IMR-90 (cell line): ENCODE measurements around the gene DCTN1. TPM values are rescaled to one million over a fixed set of nuclear protein-coding genes. Genes with fewer than 3 reads are reported as not detected.

Source experiments
- ATAC-seq: fragments of 200-7000 bp; cut with Tn5 transposase; 2 replicates; pipeline ENCODE4 v1.9.1; 2020; ENCODE audit warnings: low read depth, mild to moderate bottlenecking, moderate library complexity
- Bru-seq: library from RNA; stranded (reverse); fragments of 400-500 nt; gene quantifications from one replicate; lab custom pipeline; 2021; lab: Mats Ljungman, UMichigan
- BruChase-seq, 2 experiments: library from RNA; stranded (reverse); fragments of 400-500 nt; gene quantifications; one replicate each; lab custom pipeline; 2021; lab: Mats Ljungman, UMichigan
- BruUV-seq: library from RNA; stranded (reverse); fragments of 400-500 nt; replicated peaks from 2 replicates; lab custom pipeline; 2021; lab: Mats Ljungman, UMichigan
- CTCF ChIA-PET: fragments of 300-600 bp; formaldehyde crosslinking; extraction: SDS; loops from one replicate; lab custom pipeline; 2021; ENCODE audit warnings: antibody characterized with exemption; lab: Yijun Ruan, JAX
- POLR2A ChIA-PET: fragments of 300-600 bp; sonication (Branson Sonifier 250); formaldehyde crosslinking; loops from one replicate; lab custom pipeline; 2022; ENCODE audit warnings: antibody characterized with exemption; ENCODE audit not compliant: unreplicated experiment; lab: Charles Lee
- DNase-seq: peaks from one replicate; pipeline ENCODE4 v3.0.0; 2013
- H2AFZ ChIP-seq: replicated peaks from 2 replicates; pipeline ENCODE3; 2013; ENCODE audit warnings: low read length, mild to moderate bottlenecking; ENCODE audit not compliant: poor library complexity
- H2AK5ac ChIP-seq: 2 replicates; pipeline ENCODE4 v1.6.1; 2013; ENCODE audit warnings: low read depth, low read length, inconsistent platforms
- H2AK9ac ChIP-seq: replicated peaks from 2 replicates; pipeline ENCODE3; 2013; ENCODE audit warnings: mild to moderate bottlenecking, low read depth, low read length, moderate library complexity; ENCODE audit not compliant: poor library complexity
- H2BK120ac ChIP-seq: 2 replicates; pipeline ENCODE4 v1.6.1; 2013; ENCODE audit warnings: low read depth, low read length, inconsistent platforms
- H2BK15ac ChIP-seq: 3 replicates; pipeline ENCODE4 v1.6.1; 2013; ENCODE audit warnings: low read depth, low read length, inconsistent platforms
- H2BK20ac ChIP-seq: 2 replicates; pipeline ENCODE4 v1.6.1; 2013; ENCODE audit warnings: low read depth, mild to moderate bottlenecking, inconsistent platforms, low read length, moderate library complexity
- H2BK5ac ChIP-seq: 2 replicates; pipeline ENCODE4 v1.6.1; 2013; ENCODE audit warnings: mild to moderate bottlenecking, low read depth, low read length, inconsistent platforms; ENCODE audit not compliant: poor library complexity, severe bottlenecking
- H3K14ac ChIP-seq: replicated peaks from 2 replicates; pipeline ENCODE4 v1.6.1; 2013; ENCODE audit warnings: low read depth, low read length, inconsistent platforms
- H3K18ac ChIP-seq: 2 replicates; pipeline ENCODE4 v1.6.1; 2013; ENCODE audit warnings: low read depth, low read length, control low read depth
- H3K23ac ChIP-seq: 2 replicates; pipeline ENCODE4 v1.6.1; 2013; ENCODE audit warnings: low read depth, low read length, inconsistent platforms
- H3K27ac ChIP-seq: 2 replicates; pipeline ENCODE4 v1.5.1; 2013; ENCODE audit warnings: mild to moderate bottlenecking, control low read depth, low read length; ENCODE audit not compliant: insufficient read depth
- H3K27me3 ChIP-seq: 2 replicates; pipeline ENCODE4 v1.6.1; 2013; ENCODE audit warnings: low read length; ENCODE audit not compliant: control insufficient read depth, insufficient read depth
- H3K36me3 ChIP-seq: 2 replicates; pipeline ENCODE4 v1.6.1; 2013; ENCODE audit warnings: low read length, mixed read lengths; ENCODE audit not compliant: control insufficient read depth, insufficient read depth
- H3K4ac ChIP-seq: 2 replicates; pipeline ENCODE4 v1.6.1; 2013; ENCODE audit warnings: low read depth, low read length, inconsistent platforms
- H3K4me1 ChIP-seq: 2 replicates; pipeline ENCODE4 v1.6.1; 2013; ENCODE audit warnings: low read length, mixed read lengths; ENCODE audit not compliant: control insufficient read depth, insufficient read depth
- H3K4me2 ChIP-seq: 2 replicates; pipeline ENCODE4 v1.6.1; 2013; ENCODE audit warnings: low read depth, mild to moderate bottlenecking, control low read depth, low read length, moderate library complexity
- H3K4me3 ChIP-seq: 2 replicates; pipeline ENCODE4 v1.5.1; 2013; ENCODE audit warnings: low read depth, mild to moderate bottlenecking, control low read depth, low read length, moderate library complexity; ENCODE audit not compliant: insufficient read depth
- H3K56ac ChIP-seq: 2 replicates; pipeline ENCODE4 v1.6.1; 2013; ENCODE audit warnings: low read length, inconsistent platforms; ENCODE audit not compliant: insufficient read depth; ENCODE audit errors: extremely low read depth
- H3K79me1 ChIP-seq, 2 experiments: 2 replicates each; pipeline ENCODE4 v1.6.1; 2013; ENCODE audit warnings: low read length in 2 of 2, inconsistent platforms in 1 of 2, low read depth in 1 of 2
- H3K9ac ChIP-seq: 2 replicates; pipeline ENCODE4 v1.6.1; 2013; ENCODE audit warnings: low read depth, low read length, control low read depth
- H3K9me1 ChIP-seq: 2 replicates; pipeline ENCODE4 v1.6.1; 2013; ENCODE audit warnings: low read length, inconsistent platforms; ENCODE audit not compliant: insufficient read depth
- H3K9me3 ChIP-seq: 2 replicates; pipeline ENCODE4 v1.6.1; 2013; ENCODE audit warnings: low read length; ENCODE audit not compliant: control insufficient read depth, insufficient read depth
- H4K20me1 ChIP-seq: 2 replicates; pipeline ENCODE4 v1.6.1; 2013; ENCODE audit warnings: low read length, inconsistent platforms; ENCODE audit not compliant: insufficient read depth
- H4K5ac ChIP-seq: 2 replicates; pipeline ENCODE4 v1.6.1; 2013; ENCODE audit warnings: mild to moderate bottlenecking, low read depth, low read length, control low read depth
- H4K8ac ChIP-seq, 2 experiments: 2 replicates each; pipeline ENCODE4 v1.6.1; 2013; ENCODE audit warnings: low read depth in 2 of 2, low read length in 2 of 2, control low read depth in 1 of 2, inconsistent platforms in 1 of 2
- H4K91ac ChIP-seq: 2 replicates; pipeline ENCODE4 v1.6.1; 2013; ENCODE audit warnings: low read depth, low read length, inconsistent platforms; ENCODE audit not compliant: insufficient read depth
- BHLHE40 ChIP-seq: fragments of 150-350 bp; IDR thresholded peaks from 2 replicates; pipeline ENCODE4 v1.6.1; 2016; ENCODE audit warnings: mild to moderate bottlenecking, low read depth, low read length
- MAFK ChIP-seq: IDR thresholded peaks from 2 replicates; pipeline ENCODE4 v1.6.1; 2012; ENCODE audit warnings: low read depth, low read length, improper control_type of control experiment
- MAZ ChIP-seq: IDR thresholded peaks from 2 replicates; pipeline ENCODE4 v1.6.1; 2012; ENCODE audit warnings: low read depth, mild to moderate bottlenecking, low read length, improper control_type of control experiment, moderate library complexity, borderline replicate concordance
- MXI1 ChIP-seq: IDR thresholded peaks from 2 replicates; pipeline ENCODE4 v1.6.1; 2012; ENCODE audit warnings: low read depth, mild to moderate bottlenecking, low read length, moderate library complexity, borderline replicate concordance
- WGBS, 2 experiments: methylation state at CpG; one replicate each; pipeline versions ENCODE4 v1.1.5 to v1.1.7; 2013; ENCODE audit warnings: missing lambda C conversion rate in 2 of 2; ENCODE audit not compliant: insufficient read length in 1 of 2; ENCODE audit errors: extremely low coverage in 2 of 2; 5-methylcytosine and 5-hydroxymethylcytosine counted together
- dilution Hi-C: fragments of 300-500 bp; cut with HindIII; formaldehyde crosslinking; loops from one replicate; pipeline ENCODE4 v1.14.3; 2018; ENCODE audit warnings: low sequenced_read_pairs; ENCODE audit not compliant: unreplicated experiment
- in situ Hi-C: fragments of 300-500 bp; cut with MboI; formaldehyde crosslinking; loops from 3 replicates; pipeline ENCODE4 v1.14.3; 2019; ENCODE audit warnings: low sequenced_read_pairs, inconsistent platforms, mixed read lengths
- intact Hi-C: fragments of 100-400 bp; cut with micrococcal nuclease; formaldehyde crosslinking; loops from 2 replicates; pipeline ENCODE4 v1.10.0; 2022
- long read RNA-seq: library from polyadenylated mRNA; unstranded; transcript quantifications from one replicate; pipeline ENCODE4 v2.0.0, GENCODE V29; 2021; ENCODE audit not compliant: unreplicated experiment
- polyA plus RNA-seq, 3 experiments: library from polyadenylated mRNA; depleted of rRNA; stranded (reverse); fragments of >200 nt; gene quantifications; 2 replicates each; pipeline ENCODE4 v1.2.3, GENCODE V29; 2012; ENCODE audit warnings: low replicate concordance in 1 of 3
- total RNA-seq: library from RNA; depleted of rRNA; stranded (reverse); fragments of >200 nt; gene quantifications from 2 replicates; pipeline ENCODE4 v1.2.3, GENCODE V29; 2012; rRNA removed
- TF ChIP-seq, protein P1 (sequence below): fragments of 150-350 bp; IDR thresholded peaks from 2 replicates; pipeline ENCODE4 v1.6.1; 2017; ENCODE audit warnings: mild to moderate bottlenecking, antibody characterized with exemption, low read length, low read depth

Gene DCTN1
- total RNA-seq = 204 and 229 TPM in 2 replicates
- 136 and 149 TPM in 2 replicates for polyA plus RNA-seq (2012; rRNA removed)
- 84.0 and 132 TPM in 2 replicates for polyA plus RNA-seq (2012; cell fraction: cytosol; rRNA removed)
- 133 and 209 TPM in 2 replicates for polyA plus RNA-seq (2012; cell fraction: nucleus; rRNA removed; ENCODE audit: low replicate concordance)
- percentile 83 among the genes with signal in this experiment for Bru-seq, nascent RNA
- BruChase-seq, experiment 1, labeled RNA remaining after a 6-hour chase = percentile 91 among the genes with signal in this experiment
- BruChase-seq, experiment 2, labeled RNA remaining after a 2-hour chase = percentile 88 among the genes with signal in this experiment
- long read RNA-seq, full-length matches to known transcripts = 271 of 449 reads
- long read RNA-seq, partial matches to known transcripts = 124 of 449 reads
- long read RNA-seq, other reads (novel, unspliced or antisense) = 54 of 449 reads

DNA sequence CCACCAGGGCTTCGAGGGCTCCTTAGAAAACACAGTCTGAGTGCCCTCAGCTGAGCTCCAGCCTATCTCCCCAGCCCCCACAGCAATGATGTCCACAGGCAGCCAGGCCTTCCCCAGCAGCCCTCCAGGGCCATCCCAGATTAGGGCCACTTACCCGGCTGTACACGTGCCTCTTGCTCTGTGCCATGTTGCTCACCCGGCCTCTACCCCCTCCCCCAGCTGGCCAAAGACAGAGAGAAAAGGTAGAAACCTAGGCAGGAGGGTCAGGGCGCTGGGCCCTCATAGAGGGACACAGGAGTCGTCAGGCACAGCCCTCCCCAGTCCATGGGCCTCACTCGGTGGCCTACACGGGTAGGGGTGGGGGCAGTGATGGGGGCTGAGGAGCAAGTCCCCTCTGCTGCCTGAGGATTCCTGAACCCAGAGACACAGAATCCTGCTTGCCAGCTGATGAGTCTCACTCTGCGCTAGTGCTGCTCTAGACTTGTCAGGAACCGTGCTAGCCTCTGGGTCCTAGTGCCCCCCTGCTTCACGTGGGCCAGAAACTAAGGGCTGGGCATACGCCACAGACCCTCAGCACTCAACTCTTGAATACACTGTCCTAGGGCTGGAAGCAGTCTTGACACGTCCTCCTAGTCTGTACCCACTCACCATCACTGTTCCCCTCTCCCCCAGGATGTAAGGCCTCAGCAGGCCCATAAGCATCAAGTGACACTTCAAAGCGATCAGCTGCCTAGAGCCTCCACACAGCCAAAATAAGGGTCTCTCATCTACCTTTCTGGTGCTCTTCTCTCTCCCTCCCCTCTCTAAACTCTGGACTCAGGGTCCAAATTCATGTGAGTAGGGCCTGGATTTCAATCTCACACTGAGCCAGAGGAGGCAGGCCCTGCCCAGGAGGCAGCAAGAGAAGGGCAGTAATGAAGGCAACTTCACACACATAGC, at the start of gene DCTN1:
TSS of gene DCTN1 (minus strand) at position 461 of the 939 bp plus-strand sequence. CDS start at position 187, 274 bp downstream.
- ChIA-PET CTCF (interaction anchor here (1.0 to 2.2 kb wide), 2 partner anchors 11 to 28 kb away, joined by 3 to 7 read pairs; no protein-coding TSS in a partner anchor), POLR2A (no interaction called here)
- Histone ChIP-seq H3K9ac (peak within 1 kb of the TSS; percentile 67), H3K4ac (peak within 1 kb of the TSS; percentile 83), H2AFZ (peak within 1 kb of the TSS; percentile 64), H2BK5ac (peak within 1 kb of the TSS; percentile 88), H4K8ac (peak within 1 kb of the TSS in 1 of 2 experiments; percentile 17; a peak in 1 of 4 replicates), H3K9me1 (peaks cover 24% of the 10 kb centered on the region), H3K36me3 (peaks cover 17% of the 10 kb centered on the region), H2BK120ac (peak within 1 kb of the TSS; percentile 58; the same call in 1 of the 2 replicates), H3K27me3 (no peaks in the 10 kb centered on the region), H3K56ac (no peak within 1 kb of the TSS), H3K14ac (peak within 1 kb of the TSS; percentile 73), H3K9me3 (no peaks in the 10 kb centered on the region), H2AK5ac (peak within 1 kb of the TSS; percentile 79), H4K91ac (peak within 1 kb of the TSS; percentile 62; the same call in 1 of the 2 replicates), H4K20me1 (peaks cover 32% of the 10 kb centered on the region), H3K4me2 (peak within 1 kb of the TSS; percentile 86), H3K4me1 (peaks cover 21% of the 10 kb centered on the region), H4K5ac (peak within 1 kb of the TSS; percentile 28), H3K4me3 (peak within 1 kb of the TSS; percentile 49), H3K18ac (peak within 1 kb of the TSS; percentile 33; the same call in 1 of the 2 replicates), H3K23ac (peak within 1 kb of the TSS; percentile 50; the same call in 1 of the 2 replicates), H3K27ac (peak within 1 kb of the TSS; percentile 75), H2BK20ac (peak within 1 kb of the TSS; percentile 57; the same call in 1 of the 2 replicates), H2BK15ac (peak within 1 kb of the TSS; percentile 37; the same call in 1 of the 3 replicates), H2AK9ac (peak within 1 kb of the TSS; percentile 71), H3K79me1 (peaks cover 25 to 94% of the 10 kb centered on the region in 2 experiments)
- 10% methylated on average over 4 of the region's 14 CpGs; no CpG with 5 or more reads in 1 of the 2 experiments for WGBS, 2 experiments
- intact Hi-C loops (no loop called here), dilution Hi-C loops (no loop called here), in situ Hi-C loops (no loop called here)
- ATAC-seq (peak; percentile 91), DNase-seq (peak; percentile 80)
- 0 out of 2 replicates have a peak, but pooled peaks have one; percentile 45 for TF ChIP-seq MXI1
- TF ChIP-seq MAZ = peak; percentile 30; the same call in 1 of the 2 replicates
- TF ChIP-seq BHLHE40 = peak; percentile 33; the same call in 1 of the 2 replicates
- TF ChIP-seq, protein P1, sequence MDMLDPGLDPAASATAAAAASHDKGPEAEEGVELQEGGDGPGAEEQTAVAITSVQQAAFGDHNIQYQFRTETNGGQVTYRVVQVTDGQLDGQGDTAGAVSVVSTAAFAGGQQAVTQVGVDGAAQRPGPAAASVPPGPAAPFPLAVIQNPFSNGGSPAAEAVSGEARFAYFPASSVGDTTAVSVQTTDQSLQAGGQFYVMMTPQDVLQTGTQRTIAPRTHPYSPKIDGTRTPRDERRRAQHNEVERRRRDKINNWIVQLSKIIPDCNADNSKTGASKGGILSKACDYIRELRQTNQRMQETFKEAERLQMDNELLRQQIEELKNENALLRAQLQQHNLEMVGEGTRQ = peak; percentile 71; the same call in 1 of the 2 replicates
- no peak for TF ChIP-seq MAFK
- BruUV-seq = no TSS peak
